ENCODE results near the gene ABHD17A.
"Not testable (repeated sequence)": the region's sequence is repeated elsewhere in the genome, so short reads cannot be mapped to it uniquely, and the experiment has no call there.

ABHD17A gene

DNA sequence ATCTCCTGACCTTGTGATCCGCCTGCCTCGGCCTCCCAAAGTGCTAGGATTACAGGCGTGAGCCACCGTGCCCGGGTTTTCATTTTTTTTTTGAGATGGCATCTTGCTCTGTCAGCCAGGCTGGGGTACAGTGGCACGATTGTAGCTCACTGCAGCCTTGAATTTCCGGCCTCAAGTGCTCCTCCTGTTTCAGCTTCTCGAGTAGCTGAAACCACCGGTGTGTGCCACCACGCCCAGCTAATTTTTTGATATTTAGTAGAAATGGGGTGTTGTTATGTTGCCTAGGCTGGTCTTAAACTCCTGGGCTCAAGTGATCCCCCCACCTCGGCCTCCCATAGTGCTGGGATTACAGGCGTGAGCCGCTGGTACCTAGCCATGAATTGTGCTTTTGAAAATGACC, 25.8 kb upstream of the ABHD17A start:
- no peak for DNase-seq (ENCODE audit: low read depth in 3 of 3, low spot score in 1 of 3)

DNA sequence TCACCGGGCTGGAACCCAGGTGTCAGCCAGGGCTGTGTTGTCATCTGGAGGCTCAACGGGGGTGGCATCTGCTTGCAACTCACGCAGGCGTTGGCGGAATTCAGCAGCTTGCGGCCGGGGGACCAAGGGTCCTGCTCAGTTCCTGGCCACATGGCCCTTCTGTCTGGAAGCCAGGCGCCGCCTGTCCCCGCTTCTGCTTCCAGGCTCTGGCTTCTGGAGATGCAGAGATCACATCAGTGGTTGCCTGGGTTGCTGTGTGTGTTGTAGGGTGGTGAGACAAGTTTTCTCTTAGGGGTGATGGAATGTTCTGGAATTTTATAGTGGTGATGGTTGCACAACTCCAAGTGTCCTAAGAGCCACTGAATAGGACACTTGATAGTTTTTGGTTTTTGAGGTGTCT, 24.9 kb upstream of the ABHD17A start:
- DNase-seq (ENCODE audit: low read depth in 3 of 3, low spot score in 1 of 3), result no peak

DNA sequence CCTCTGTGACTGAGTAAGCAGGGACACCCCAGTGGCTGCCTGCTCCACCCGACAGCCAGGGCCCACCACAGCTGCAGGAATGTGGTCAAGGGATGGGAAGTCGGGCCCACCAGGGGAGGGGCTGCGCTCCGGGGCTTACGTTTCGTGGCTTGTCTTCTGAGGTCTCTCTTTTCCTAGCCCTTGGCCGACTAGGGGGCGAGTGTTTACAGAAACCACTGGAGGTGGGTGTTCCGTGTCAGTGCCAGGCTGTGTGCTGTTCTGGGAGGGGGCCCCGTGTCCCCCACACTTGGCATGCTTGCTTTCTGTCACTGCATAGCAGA, 24.4 kb upstream of the ABHD17A start:
- DNase-seq (ENCODE audit: low read depth in 3 of 3, low spot score in 1 of 3), result no peak

DNA sequence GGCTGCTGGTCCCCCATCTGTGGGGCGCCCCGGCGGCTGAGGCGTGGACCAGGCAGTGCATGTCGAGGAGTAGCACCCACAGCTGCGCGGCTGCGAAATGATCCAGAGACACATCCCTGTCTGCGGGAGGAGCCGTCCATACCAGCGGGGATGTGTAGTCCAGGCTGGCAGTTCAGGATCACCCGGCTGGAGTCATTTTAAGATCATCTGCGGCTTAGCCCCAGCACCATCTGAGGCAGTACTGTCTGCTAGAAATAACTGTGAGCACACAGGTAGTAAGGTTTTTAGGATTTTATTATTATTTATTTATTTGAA, 23.0 kb upstream of the ABHD17A start:
- no peak for DNase-seq (ENCODE audit: low read depth in 3 of 3, low spot score in 1 of 3)

DNA sequence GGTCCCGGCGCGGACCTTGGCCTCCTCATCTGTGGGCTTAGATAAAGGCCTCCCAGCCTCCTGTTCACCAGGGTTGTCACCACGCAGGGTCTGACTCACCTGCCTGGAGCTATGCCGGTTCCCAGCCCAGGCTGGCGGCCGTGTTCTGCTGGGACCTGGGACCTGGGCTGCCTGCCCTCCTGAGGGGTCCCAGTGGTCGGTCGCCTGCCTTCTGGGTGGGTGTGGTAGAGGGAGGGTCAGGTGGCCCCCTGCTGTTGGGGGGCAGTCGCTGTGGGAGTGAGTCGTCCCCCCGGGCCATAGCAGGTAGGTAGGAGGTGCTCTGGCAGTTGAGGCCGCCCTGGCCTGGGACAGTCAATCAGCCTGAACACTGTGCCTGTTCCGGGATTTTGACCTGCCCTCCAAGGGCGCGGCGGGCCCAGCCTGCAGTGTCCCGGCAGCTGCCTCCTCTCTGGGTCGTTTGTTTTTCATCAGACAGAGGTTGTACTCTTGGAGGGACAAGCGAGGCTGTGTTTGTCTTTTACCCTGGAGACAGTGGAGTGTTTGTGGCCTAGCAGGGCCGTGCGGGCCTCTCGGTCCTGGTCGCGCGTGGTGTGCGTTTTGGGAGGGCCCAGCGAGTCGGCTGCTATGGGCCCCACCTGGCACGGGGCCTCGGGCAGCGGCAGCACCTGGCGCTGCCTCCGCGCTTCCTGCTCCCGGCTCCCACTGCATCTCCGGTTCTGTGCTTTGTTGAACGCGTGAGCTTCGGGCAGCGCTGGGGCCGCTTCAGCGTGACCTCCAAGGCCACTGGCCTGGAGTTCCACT, 22.5 kb upstream of the ABHD17A start:
- no peak for DNase-seq (ENCODE audit: low read depth in 3 of 3, low spot score in 1 of 3)

DNA sequence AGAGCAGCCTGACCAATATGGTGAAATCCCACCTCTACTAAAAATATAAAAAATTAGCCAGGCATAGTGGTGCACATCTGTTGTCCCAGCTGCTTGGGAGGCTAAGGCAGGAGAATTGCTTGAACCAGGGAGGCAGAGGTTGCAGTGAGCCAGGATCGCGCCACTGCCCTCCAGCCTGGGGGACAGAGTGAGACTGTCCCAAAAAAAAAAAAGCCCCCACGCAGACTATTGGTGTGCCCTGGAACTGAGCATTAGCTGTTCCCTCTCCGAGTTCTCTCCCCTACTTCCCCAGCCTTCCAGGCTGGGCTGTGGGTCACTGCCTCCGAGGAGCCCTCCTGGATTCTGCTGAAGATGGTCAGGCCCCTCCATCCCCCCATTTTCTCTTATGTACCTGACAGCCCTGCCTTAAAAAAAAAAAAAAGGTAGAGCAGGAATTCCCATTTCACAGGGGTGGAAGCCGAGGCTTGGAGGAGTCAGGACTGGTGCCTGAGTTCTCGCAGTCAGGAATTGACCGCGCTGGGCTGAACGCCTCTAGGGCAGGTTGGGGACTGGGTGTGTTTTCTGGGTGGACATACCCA, 21.8 kb upstream of the ABHD17A start:
- no peak for DNase-seq (ENCODE audit: low read depth in 3 of 3, low spot score in 1 of 3)

DNA sequence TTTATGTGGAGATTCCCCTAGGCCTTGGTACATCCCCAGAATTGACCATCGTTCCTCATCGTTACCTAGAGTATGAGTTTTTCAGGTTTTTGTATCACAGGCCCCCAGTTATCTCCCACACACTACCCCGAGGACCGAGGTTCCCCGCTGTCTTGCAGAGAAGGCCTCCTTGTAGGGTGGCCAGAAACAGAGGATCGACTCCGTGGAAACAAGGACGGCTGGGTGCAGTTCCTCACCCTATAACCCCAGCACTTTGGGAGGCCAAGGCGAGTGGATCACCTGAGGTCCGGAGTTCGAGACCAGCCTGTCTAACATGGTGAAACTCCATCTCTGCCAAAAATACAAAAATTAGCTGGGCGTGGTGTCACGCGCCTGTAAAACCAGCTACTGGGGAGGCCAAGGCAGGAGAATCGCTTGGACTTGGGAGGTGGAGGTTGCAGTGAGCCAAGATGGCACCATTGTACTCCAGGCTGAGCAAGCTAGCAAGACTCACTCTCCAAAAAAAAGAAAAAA, 20.6 kb upstream of the ABHD17A start:
- DNase-seq (ENCODE audit: low read depth in 3 of 3, low spot score in 1 of 3), result no peak

DNA sequence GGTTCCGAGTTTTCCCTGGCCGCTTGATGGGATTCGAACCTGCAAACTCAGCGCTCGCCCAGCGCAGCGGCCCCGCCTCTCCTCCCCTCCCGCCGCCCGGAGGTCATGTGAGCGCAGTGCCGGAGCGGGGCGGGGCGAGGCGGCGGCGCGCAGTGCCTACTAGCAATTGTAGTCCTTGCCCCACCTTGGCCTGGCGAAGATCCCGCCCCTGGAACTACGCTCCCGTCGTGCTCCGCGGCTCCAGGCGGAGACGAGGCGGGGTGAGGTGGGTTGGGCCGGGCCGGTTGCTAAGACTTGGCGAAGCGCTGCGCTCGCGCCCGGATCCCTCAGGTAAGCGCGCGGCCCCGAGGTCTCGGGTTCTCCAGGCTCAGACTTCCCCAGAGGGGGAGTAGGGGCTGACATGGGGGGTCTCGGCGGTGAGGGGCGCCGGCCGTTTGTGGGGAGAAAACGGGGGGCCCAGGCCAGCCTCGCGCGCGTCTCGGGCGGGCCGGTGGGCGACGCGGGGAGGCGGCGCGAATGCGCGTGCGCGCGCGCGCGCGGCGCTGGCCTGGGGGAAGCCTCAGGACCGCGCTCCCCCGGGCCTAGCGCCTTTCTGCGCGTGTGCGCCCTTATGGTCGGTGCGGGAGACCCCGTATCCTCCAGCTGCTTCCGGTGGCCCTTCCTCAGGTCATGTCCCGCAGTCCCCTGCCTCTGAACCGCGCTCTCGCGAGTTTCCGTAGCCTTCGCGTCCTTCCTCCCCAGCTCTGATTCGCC, 20.0 kb upstream of the ABHD17A start, which contains the start of the genes ADAT3 and SCAMP4:
ADAT3 (plus strand) TSS at position 290 of the 753 bp plus-strand sequence. CDS start 6,649 bp downstream, outside the sequence.
SCAMP4 (plus strand) TSS at position 290 of the 753 bp plus-strand sequence. CDS start 9,621 bp downstream, outside the sequence.
- peak; percentile 95 to 97 (median 95) for DNase-seq (ENCODE audit: low read depth in 3 of 3, low spot score in 1 of 3)

DNA sequence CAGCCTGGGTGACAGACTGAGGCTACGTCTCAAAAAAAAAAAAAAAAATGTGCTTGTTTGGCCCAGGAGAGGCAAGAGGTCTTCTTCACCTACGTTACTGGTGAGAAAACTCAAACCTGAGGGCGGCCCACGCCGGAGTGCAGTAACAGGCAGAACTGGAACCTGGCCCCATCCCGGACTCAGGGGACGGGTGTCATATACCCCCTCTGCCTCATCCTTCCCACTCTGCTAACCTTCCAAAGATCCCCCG, 19.5 kb upstream of the ABHD17A start:
- no peak for DNase-seq (ENCODE audit: low read depth in 3 of 3, low spot score in 1 of 3)

DNA sequence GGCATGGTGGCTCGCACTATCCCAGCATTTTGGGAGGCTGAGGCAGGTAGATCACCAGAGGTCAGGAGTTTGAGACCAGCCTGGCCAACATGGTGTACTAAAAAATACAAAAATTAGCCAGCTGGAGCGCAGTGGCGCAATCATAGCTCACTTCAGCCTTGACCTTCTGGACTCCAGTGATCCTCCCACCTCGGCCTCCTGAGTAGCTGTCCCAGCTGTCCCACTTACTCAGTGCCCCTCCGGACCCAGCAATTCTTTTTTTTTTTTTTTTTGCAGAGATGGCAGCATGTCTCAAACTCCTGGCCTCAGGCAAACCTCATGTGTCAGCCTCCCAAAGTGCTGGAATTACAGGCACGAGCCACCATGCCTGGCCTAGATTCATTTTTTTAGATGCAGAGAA, 17.6 kb upstream of the ABHD17A start:
- DNase-seq (ENCODE audit: low read depth in 3 of 3, low spot score in 1 of 3), result no peak

DNA sequence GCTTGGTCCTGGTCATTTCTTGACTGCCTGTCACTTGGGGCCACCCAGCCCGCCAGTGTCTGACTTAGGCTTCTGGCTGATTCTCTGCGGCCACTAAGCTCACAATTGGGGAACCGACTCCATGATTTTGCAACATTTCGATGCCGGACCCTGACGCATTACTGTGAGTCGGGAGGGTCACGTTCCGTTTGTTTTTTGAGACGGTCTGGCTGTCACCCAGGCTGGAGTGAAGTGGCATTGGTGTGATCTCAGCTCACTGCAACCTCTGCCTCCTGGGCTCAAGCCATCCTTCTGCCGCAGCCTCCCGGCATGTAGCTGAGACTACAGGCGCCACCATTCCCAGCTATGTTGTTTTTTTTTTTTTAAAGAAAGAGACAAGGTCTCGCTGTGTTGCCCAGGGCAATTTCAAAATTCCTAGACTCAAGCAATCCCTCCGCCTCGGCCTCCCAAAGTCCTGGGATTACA, 16.7 kb upstream of the ABHD17A start:
- no peak for DNase-seq (ENCODE audit: low read depth in 3 of 3, low spot score in 1 of 3)

DNA sequence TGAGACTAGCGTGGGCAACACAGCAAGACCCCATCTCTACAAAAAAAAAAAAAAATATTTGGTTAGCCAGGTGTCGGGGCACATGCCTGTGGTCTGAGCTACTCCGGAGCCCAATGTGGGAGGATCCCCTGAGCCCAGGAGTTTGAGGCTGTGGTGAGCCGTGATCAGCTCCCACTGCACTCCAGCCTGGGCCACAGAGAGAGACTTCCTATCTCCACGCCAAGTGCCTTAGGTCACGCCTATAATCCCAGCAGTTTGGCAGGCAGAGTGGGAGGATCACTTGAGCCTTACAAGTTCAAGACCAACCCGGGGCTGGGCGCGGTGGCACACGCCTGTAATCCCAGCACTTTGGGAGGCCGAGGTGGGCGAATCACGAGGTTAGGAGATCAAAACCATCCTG, 11.2 kb upstream of the ABHD17A start:
- DNase-seq (ENCODE audit: low read depth in 3 of 3, low spot score in 1 of 3), result no peak

DNA sequence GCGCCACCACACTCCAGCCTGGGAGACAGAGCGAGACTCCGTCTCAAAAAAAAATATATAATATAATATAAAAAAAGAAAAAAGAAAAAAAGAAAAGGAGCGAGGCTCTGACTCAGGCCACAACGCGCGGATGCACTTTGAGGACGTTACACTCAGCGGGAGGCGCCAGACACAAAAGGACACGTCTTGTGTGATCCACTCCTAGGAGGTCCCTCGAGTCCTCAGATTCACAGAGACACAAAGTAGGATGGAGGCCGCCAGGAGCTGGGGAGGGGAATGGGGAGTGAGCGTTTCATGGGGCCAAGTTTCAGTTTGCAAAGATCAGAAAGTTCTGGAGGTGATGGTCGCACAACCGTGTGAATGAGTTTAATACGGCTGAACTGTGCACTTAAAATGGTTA, 8.5 kb upstream of the ABHD17A start:
- DNase-seq (ENCODE audit: low read depth in 3 of 3, low spot score in 1 of 3), result no peak

DNA sequence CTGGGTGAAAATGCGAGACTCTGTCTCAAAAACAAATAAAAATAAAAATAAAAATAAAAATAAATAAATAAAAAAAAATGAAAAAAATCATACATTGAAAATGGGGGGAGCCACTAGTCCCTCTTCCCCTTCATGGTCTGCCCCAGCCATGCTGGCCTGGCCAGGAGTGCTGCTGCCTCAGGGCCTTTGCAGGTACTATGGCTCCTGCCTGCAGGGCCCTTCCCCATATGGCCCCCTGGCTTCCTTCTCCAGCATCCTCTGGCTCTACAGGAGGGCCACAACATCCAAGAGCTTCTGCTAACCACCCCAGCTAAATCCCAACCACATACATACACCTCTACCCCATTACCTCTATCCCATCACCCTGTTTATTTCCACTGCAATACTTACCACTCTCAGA, 4.6 kb upstream of the ABHD17A start:
- DNase-seq (ENCODE audit: low read depth in 3 of 3, low spot score in 1 of 3), result no peak

DNA sequence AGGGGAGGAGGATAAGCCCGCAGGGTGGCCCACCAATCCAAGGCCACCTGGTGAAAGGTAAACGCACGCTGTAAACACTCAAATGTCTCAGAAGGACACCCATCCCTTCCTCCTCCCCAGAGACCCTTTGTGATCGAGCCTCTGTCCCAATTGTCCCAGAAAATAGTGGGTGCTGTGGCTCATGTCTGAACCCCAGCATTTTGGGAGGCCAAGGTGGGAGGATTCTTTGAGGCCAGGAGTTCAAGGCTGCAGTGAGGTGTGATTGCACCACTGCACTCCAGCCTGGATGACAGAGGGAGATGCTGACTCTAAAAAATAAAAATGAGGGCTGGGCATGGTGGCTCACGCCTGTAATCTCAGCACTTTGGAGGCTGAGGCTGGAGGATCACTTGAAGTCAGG, 3.1 kb upstream of the ABHD17A start:
- no peak for DNase-seq (ENCODE audit: low read depth in 3 of 3, low spot score in 1 of 3)

DNA sequence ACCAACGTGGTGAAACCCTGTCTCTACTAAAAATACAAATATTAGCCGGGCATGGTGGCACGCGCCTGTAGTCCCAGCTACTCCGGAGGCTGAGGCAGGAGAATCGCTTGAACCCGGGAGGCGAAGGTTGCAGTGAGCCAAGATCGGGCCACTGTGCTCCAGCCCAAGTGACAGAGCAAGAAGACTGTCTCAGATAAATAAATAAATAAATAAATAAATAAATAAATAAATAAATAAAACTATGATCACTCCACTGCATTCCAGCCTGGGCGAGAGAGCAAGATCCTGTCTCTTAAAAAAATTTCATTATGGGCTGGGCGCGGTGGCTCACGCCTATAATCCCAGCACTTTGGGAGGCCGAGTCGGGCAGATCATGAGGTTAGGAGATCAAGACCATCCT, 1.1 kb upstream of the ABHD17A start:
- DNase-seq (ENCODE audit: low read depth in 3 of 3, low spot score in 1 of 3), result not testable (repeated sequence)

DNA sequence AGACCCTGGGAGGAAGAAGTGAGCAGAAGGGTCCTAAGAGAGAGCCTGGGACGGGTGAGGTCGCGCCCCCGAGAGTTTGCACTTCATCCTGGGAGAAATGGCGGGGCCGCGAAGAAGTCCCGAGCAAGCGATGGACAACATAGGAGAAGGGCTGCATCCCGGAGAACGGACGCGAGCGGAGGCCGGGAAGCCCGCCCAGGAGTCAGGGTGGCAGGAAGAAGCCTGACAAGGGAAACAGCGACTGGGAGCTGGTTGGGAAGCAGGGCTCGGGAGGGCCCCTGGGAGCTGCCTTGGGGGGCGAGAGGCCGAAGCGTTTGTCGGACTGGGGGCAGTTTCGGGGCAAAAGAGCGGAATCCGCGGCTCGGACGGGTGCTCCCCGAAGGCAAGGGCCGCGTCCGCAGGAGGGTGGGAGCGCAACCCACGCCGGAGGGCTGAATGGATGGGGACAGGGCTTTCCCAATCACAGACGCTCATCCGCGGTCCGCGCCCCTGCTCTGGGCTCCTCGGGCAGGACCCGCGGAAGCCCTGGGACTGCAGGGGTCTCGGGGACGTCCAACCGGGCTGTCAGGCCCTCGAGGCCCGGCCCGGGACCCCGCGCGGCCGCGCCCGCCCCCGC, 469 bp downstream of the ABHD17A start:
- DNase-seq (ENCODE audit: low read depth in 3 of 3, low spot score in 1 of 3), result no peak

DNA sequence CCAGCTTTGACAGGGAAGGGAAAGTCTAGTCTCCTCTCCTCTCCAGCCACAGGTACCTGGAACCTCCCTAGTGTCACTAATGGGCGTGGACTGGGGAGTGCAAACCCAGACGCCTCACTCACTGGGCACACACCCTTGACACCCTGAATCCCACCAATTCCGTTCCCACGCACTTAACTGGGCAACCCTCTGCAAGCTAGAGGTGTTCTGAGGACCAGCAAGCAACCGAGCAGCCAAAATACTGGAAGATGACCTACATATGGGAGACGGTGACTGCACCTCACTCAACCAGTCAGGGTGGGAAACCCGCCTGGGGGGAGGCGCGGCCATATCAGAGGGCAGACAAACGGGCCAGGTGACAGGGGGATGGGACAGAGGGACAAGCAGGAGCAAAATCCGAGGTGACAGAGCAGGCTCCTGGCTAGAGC, 991 bp downstream of the ABHD17A start:
- DNase-seq (ENCODE audit: low read depth in 3 of 3, low spot score in 1 of 3), result no peak

DNA sequence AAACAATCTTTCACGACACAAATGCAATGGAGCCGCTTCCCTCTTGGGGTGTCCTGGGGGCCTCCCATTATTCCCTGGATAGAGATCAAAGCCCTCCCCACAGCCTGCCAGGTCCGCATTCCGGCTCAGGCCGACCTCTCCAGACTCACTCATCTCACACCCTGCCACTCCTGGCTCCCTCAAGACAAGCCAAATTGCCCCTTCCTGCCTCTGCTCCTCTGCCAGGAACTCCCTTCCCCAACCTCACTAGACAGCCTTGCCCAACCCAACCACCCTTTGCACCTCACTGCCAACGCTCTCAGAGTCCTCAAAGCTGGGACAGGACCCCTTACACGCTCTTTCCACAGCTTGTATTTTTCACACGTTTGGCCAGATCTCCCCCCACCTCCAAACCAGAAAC, 1.5 kb downstream of the ABHD17A start:
- DNase-seq (ENCODE audit: low read depth in 3 of 3, low spot score in 1 of 3), result no peak

DNA sequence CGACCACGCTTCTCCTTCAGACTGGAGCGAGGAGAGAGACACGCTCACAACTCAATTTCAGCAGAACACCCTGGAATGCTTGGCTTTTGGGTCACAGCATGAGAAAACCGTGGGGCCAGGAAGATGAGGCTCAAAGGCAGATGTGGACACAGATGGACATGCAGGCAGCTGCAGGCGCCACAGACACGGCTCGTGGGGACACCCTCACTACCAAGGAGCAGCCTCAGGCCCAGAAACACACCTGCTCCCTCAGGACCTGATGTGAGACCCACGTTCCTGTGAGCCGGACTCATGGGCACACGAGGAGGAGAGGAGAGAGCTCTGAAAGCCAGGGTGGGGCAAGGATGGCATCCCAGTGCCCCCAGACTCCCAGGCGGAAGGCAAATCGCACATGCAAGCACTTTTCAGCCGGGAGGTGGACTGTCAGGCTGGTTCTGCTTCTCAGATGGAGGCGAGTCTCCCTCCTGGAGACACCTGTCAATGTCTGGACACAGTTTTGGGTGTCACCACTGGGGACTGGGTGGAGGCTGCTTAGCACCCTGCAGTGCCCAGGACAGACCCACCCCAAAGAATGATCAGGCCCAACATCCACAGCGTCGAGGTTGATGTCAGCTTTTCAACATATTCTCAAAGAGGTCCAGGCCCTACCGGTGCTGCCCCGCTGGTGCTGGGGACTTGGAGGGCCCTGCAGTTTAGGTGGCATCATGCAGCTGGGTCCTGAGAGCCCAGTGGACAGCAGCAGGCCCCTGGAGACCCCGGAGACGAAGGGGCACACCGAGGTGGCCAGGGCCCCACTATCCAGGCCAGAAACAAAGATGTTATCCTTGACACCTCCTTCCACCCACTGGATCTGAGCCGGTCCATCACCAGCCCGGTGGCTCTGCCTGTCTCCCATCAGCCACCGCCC, 2.3 kb downstream of the ABHD17A start:
- DNase-seq (ENCODE audit: low read depth in 3 of 3, low spot score in 1 of 3), result no peak

Measured in stimulated activated CD4-positive, alpha-beta T cell treated with anti-CD3 and anti-CD28 coated beads, TNF-alpha, amount 100 ng/mL, for 1 hour (primary cell).